Epithelial cell of esophagus (primary cell): Measurements from ENCODE around the gene PLEKHM3.

Source experiments
- DNase-seq: peaks from one replicate; pipeline ENCODE4 v3.0.0; 2010; ENCODE audit warnings: low read depth
- H3K4me3 ChIP-seq: 2 replicates; pipeline ENCODE4 v1.5.1; 2011; ENCODE audit warnings: mild to moderate bottlenecking, low read length, control low read depth
- CTCF ChIP-seq: IDR thresholded peaks from 2 replicates; pipeline ENCODE4 v1.5.1; 2011; ENCODE audit warnings: low read depth, mild to moderate bottlenecking, low read length, control low read depth, inconsistent platforms; ENCODE audit not compliant: insufficient read depth; ENCODE audit errors: missing control alignments

Gene PLEKHM3

GRCh38 chr2:207855591-207855990 lies 169.7 kb downstream of the PLEKHM3 start:
- H3K4me3 ChIP-seq: no peak overlapping the region
- TF ChIP-seq CTCF: no peak
- DNase-seq: no peak

GRCh38 chr2:207854484-207855440 lies 170.6 kb downstream of the PLEKHM3 start:
- no peak for TF ChIP-seq CTCF
- no peak overlapping the region for H3K4me3 ChIP-seq
- no peak for DNase-seq

GRCh38 chr2:207852791-207853190 lies 172.5 kb downstream of the PLEKHM3 start:
- H3K4me3 ChIP-seq: no peak overlapping the region
- no peak for TF ChIP-seq CTCF
- DNase-seq: no peak

- peak; percentile 53 for DNase-seq
- no peak overlapping the region for H3K4me3 ChIP-seq
- no peak for TF ChIP-seq CTCF
Measured at GRCh38 chr2:207849443-207849842, 175.9 kb downstream of the PLEKHM3 start.

- DNase-seq: peak; percentile 24
- no peak for TF ChIP-seq CTCF
Measured at GRCh38 chr2:207848545-207848928, 176.8 kb downstream of the PLEKHM3 start.

GRCh38 chr2:207847807-207848544 lies 177.4 kb downstream of the PLEKHM3 start:
- TF ChIP-seq CTCF: no peak
- peak; percentile 93 for DNase-seq
- H3K4me3 ChIP-seq: no peak overlapping the region

More at GRCh38 chr2:207848545-207848928, 176.8 kb downstream of the PLEKHM3 start:
- H3K4me3 ChIP-seq: no peak overlapping the region
